Superior temporal gyrus (tissue), 1 donor: ENCODE measurements around the gene DAND5.
A peak's percentile ranks its signal among the peaks of the same experiment; 100 is the strongest.

ENCODE experiments used
- DNase-seq: peaks from one replicate; pipeline ENCODE4 v3.0.0-alpha.2; 2016; ENCODE audit errors: extremely low spot score

Gene DAND5

GRCh38 chr19:13022859-13023636 is 53.7 kb downstream of the DAND5 start:
- peak; percentile 92 for DNase-seq

- no peak for DNase-seq
Measured at GRCh38 chr19:13023656-13024055, 54.3 kb downstream of the DAND5 start.
